Activated B cell treated with CpG ODN at 0.5 μM for 24 hours (primary cell): ENCODE results near the gene STX18. TPM values are rescaled to one million over a fixed set of nuclear protein-coding genes. Genes with fewer than 3 reads are reported as not detected.

ENCODE experiments used
- ATAC-seq: fragments of 200-7000 bp; cut with Tn5 transposase; one replicate; pipeline ENCODE4 v1.10.0; 2021; ENCODE audit warnings: low read depth, mild to moderate bottlenecking, moderate library complexity
- CTCF ChIA-PET: fragments of 350-600 bp; sonication (Branson Sonifier 250); formaldehyde crosslinking; loops from one replicate; lab custom pipeline; 2021; ENCODE audit warnings: antibody characterized with exemption; lab: Charles Lee
- POLR2A ChIA-PET: fragments of 350-600 bp; sonication (Branson Sonifier 250); formaldehyde crosslinking; loops from one replicate; lab custom pipeline; 2021; ENCODE audit warnings: antibody characterized with exemption; lab: Charles Lee
- DNase-seq: peaks from one replicate; pipeline ENCODE4 v3.0.0; 2022
- H3K27ac Mint-ChIP-seq: one replicate; pipeline ENCODE4 v1.8.0; 2020; ENCODE audit warnings: mixed read lengths
- H3K27me3 Mint-ChIP-seq: one replicate; pipeline ENCODE4 v1.8.0; 2021; ENCODE audit warnings: mixed read lengths
- H3K36me3 Mint-ChIP-seq: one replicate; pipeline ENCODE4 v1.8.0; 2021; ENCODE audit warnings: low read depth, mixed read lengths
- H3K4me1 Mint-ChIP-seq: one replicate; pipeline ENCODE4 v1.8.0; 2021; ENCODE audit warnings: mixed read lengths
- H3K4me3 Mint-ChIP-seq: one replicate; pipeline ENCODE4 v1.8.0; 2020; ENCODE audit warnings: mild to moderate bottlenecking, mixed read lengths
- H3K9me3 Mint-ChIP-seq: one replicate; pipeline ENCODE4 v1.8.0; 2020; ENCODE audit warnings: mixed read lengths
- intact Hi-C: fragments of 100-400 bp; cut with micrococcal nuclease; formaldehyde crosslinking; loops from one replicate; pipeline ENCODE4 v1.15.1; 2024
- total RNA-seq: library from RNA; stranded (reverse); gene quantifications from 2 replicates; pipeline ENCODE4 v1.2.3, GENCODE V29; 2022
- TF ChIP-seq, protein P1 (sequence below): fragments of 200-600 bp; IDR thresholded peaks from one replicate; pipeline ENCODE4 v1.8.0; 2022; ENCODE audit warnings: antibody characterized with exemption, mild to moderate bottlenecking

Gene STX18
- total RNA-seq, 1 donor from 2014 or later: 27.1 TPM

DNA sequence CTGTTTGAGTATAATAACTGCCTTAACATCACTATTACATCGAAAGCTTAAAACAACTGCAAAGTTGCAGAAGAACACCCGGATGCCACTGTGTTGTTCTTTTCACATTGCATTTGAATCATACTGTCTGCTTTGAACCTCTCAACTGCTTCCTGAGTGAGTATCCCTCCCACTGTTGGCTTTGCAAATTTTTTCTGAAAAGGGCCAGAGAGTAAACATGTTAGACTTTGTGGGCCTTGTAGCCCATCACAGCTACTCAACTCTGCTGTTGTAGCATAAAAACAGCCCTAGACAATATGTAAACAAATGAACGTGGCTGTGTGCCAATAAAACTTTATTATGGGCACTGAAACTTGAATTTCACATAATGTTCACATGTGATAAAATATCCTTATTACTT, 78.9 kb downstream of the STX18 start:
- Mint-ChIP-seq H3K36me3 (peaks cover 62% of the 10 kb centered on the region), H3K4me3 (no peak overlapping the region), H3K4me1 (no peaks in the 10 kb centered on the region), H3K9me3 (peaks cover 8% of the 10 kb centered on the region), H3K27me3 (no peaks in the 10 kb centered on the region), H3K27ac (no peak overlapping the region)
- intact Hi-C loops: no loop called here
- POLR2A ChIA-PET: no interaction called here
- TF ChIP-seq, protein P1, sequence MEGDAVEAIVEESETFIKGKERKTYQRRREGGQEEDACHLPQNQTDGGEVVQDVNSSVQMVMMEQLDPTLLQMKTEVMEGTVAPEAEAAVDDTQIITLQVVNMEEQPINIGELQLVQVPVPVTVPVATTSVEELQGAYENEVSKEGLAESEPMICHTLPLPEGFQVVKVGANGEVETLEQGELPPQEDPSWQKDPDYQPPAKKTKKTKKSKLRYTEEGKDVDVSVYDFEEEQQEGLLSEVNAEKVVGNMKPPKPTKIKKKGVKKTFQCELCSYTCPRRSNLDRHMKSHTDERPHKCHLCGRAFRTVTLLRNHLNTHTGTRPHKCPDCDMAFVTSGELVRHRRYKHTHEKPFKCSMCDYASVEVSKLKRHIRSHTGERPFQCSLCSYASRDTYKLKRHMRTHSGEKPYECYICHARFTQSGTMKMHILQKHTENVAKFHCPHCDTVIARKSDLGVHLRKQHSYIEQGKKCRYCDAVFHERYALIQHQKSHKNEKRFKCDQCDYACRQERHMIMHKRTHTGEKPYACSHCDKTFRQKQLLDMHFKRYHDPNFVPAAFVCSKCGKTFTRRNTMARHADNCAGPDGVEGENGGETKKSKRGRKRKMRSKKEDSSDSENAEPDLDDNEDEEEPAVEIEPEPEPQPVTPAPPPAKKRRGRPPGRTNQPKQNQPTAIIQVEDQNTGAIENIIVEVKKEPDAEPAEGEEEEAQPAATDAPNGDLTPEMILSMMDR: no peak
- DNase-seq (no peak), ATAC-seq (no peak)
- CTCF ChIA-PET: no interaction called here

DNA sequence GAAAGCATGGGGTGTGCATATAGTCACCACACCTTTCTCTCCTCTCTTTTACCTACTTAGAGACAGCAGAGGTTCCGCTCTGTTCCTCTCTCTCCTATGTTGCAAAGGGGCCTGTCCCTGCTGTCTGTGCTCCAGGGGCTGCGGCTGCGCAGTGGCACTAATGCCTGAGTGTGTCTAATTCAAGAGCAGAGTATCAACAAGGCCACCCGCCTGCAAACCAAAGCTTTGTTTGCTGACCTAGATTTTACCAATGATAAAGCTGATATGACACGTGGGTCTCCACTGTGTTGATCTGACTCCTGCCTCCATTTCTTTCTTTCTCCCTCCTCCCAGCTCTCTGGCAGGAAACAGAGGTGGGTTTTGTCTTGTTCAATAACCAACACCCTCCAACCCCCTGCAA, 80.0 kb downstream of the STX18 start:
- intact Hi-C loops: no loop called here
- no peak for ATAC-seq
- peaks cover 8% of the 10 kb centered on the region for H3K9me3 Mint-ChIP-seq
- TF ChIP-seq, protein P1: no peak
- ChIA-PET CTCF (no interaction called here), POLR2A (no interaction called here)
- no peak for DNase-seq
- H3K27me3 Mint-ChIP-seq: no peaks in the 10 kb centered on the region
- H3K4me3 Mint-ChIP-seq: no peak overlapping the region
- H3K27ac Mint-ChIP-seq: no peak overlapping the region
- peaks cover under 1% of the 10 kb centered on the region for H3K4me1 Mint-ChIP-seq
- peaks cover 63% of the 10 kb centered on the region for H3K36me3 Mint-ChIP-seq

- peaks cover 63% of the 10 kb centered on the region for H3K36me3 Mint-ChIP-seq
- POLR2A ChIA-PET: no interaction called here
- TF ChIP-seq, protein P1: no peak
- H3K4me1 Mint-ChIP-seq: peaks cover 5% of the 10 kb centered on the region
- no peak overlapping the region for H3K4me3 Mint-ChIP-seq
- no peaks in the 10 kb centered on the region for H3K27me3 Mint-ChIP-seq
- H3K9me3 Mint-ChIP-seq: peaks cover 5% of the 10 kb centered on the region
- no peak overlapping the region for H3K27ac Mint-ChIP-seq
- DNase-seq (no peak), ATAC-seq (no peak)
- CTCF ChIA-PET: no interaction called here
- intact Hi-C loops: no loop called here
Observed at GRCh38 chr4:4461178-4461577, 80.7 kb downstream of the STX18 start.

DNA sequence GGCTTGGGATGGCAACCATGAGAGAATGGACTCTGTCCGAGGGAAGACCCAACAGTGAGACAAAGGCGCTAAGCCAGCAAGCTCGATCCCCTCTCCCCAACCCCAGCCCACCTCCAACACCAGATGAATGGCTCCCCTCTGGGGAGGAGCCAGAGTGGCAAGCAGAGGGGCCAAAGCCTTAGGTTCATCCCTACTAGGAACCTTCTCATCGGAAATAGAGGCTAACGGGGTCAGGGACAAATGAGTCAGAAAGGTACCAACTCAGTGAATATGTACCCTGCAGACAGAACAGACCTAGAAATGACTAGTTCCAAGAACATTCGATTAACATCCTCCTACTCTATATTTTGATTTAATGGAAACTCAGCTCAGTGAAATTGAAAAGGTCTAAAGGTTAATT, 81.1 kb downstream of the STX18 start:
- no peak overlapping the region for H3K4me3 Mint-ChIP-seq
- H3K27me3 Mint-ChIP-seq: no peaks in the 10 kb centered on the region
- POLR2A ChIA-PET: no interaction called here
- H3K36me3 Mint-ChIP-seq: peaks cover 59% of the 10 kb centered on the region
- H3K9me3 Mint-ChIP-seq: peaks cover 3% of the 10 kb centered on the region
- DNase-seq: no peak
- TF ChIP-seq, protein P1: no peak
- no peak overlapping the region for H3K27ac Mint-ChIP-seq
- no peak for ATAC-seq
- intact Hi-C loops: no loop called here
- CTCF ChIA-PET: no interaction called here
- peaks cover 6% of the 10 kb centered on the region for H3K4me1 Mint-ChIP-seq

- Mint-ChIP-seq H3K9me3 (no peaks in the 10 kb centered on the region), H3K27ac (no peak overlapping the region), H3K36me3 (peaks cover 57% of the 10 kb centered on the region), H3K27me3 (no peaks in the 10 kb centered on the region), H3K4me1 (peaks cover 10% of the 10 kb centered on the region), H3K4me3 (no peak overlapping the region)
- intact Hi-C loops: no loop called here
- ChIA-PET CTCF (no interaction called here), POLR2A (no interaction called here)
- DNase-seq: no peak
- no peak for ATAC-seq
- TF ChIP-seq, protein P1: no peak
Observed at GRCh38 chr4:4459181-4459580, 82.7 kb downstream of the STX18 start.
